ENCODE measurements around the gene RUNX1.

The RUNX1 gene

GRCh38 chr21:34845521-34846451 is 203.3 kb downstream of the RUNX1 start:
- no peak for DNase-seq (ENCODE audit: extremely low spot score)
- ChIA-PET CTCF (interaction anchor here (0.9 kb wide), 2 partner anchors 30 to 100 kb away, joined by 4 read pairs; no protein-coding TSS in a partner anchor), POLR2A (interaction anchor here (0.8 to 1.1 kb wide), 2 partner anchors 40 to 42 kb away, joined by 3 to 4 read pairs; no protein-coding TSS in a partner anchor)
- TF ChIP-seq FOXM1 (IDR thresholded peaks at IDR 0.05; ENCODE audit: borderline replicate concordance) (no peak), SUZ12 (IDR thresholded peaks at IDR 0.05) (no peak), ZNF384 (IDR thresholded peaks at IDR 0.05) (no peak), TARDBP (IDR thresholded peaks at IDR 0.05) (no peak), SP1 (IDR thresholded peaks at IDR 0.05) (no peak), FOXA1 (IDR thresholded peaks at IDR 0.05) (no peak), NFRKB (IDR thresholded peaks at IDR 0.05) (no peak), PKNOX1 (IDR thresholded peaks at IDR 0.05) (no peak), ARNT (IDR thresholded peaks at IDR 0.05) (no peak), FOXK2 (IDR thresholded peaks at IDR 0.05) (no peak), CTBP1 (IDR thresholded peaks at IDR 0.05; ENCODE audit: borderline replicate concordance) (no peak)

DNA sequence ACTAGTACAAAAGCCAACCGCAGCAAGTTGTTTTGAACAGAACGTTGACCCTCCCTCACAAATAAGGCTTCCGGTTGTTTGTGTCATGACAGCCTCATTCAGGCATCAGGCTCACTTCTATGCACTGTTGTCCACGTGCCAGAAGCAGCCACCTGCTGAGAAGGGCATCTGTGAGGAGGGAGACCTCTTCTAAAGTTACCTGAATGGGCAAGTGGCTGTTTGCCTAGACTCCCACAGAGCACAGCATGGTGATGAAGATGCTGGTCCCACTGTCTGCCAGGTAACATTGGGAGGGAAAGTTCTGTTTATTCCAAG is 204.2 kb downstream of the RUNX1 start:
- CTCF ChIA-PET, result interaction anchor here (0.5 kb wide), 1 partner anchor 41 kb away, joined by 3 read pairs; no protein-coding TSS in a partner anchor
- POLR2A ChIA-PET, result no interaction called here
- TF ChIP-seq L3MBTL2 (conservative IDR thresholded peaks at IDR 0.05) (peak; percentile 27; the same call in 1 of the 2 replicates), LEF1 (IDR thresholded peaks at IDR 0.05; ENCODE audit: borderline replicate concordance) (no peak)
- no peak for DNase-seq (ENCODE audit: extremely low spot score)

DNA sequence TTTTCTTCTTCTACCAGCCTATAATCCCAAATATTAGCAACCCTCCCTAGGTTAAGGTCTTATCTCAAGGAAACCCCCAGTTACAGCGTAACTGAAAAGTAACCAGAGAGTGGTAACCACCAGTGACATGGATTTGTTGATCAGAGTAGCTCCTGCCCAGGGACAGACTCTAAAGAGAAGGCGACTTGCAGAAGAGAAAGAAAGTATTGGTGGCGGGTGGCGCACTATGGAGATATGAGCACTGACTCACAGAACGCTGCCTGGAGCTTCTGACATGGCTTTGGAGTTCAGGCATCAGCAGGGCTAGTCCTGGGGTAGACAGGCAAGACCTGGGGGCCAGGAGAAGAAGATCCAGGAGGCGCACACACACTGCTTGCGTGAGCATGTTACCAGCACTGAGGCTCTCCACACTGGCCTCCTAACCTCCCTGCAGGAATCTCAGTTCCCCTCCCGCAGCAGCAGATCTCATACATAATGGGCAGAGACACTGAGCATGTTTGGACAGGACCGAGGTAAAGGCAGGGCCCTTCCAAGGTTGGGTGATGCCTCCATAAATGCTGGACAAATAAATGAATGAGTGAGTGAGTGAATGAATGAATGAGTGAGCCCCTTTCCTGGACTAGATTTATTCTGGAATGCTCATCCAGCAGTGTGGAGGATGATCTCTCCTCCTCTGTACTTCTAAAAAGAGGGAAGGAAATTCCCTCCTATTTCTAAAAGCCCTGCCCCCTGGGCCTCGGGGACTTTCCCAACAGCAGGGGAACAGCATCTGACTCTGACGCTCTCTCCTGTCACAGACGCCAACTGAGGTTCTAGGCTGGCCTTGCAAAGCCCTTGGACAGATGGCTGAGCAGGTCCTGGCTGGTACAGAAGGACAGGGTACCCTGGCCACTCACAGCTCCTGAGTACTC is 204.8 kb downstream of the RUNX1 start:
- POLR2A ChIA-PET, result interaction anchor here (0.8 kb wide), 1 partner anchor 44 kb away, joined by 3 read pairs; no protein-coding TSS in a partner anchor
- no peak for TF ChIP-seq L3MBTL2 (conservative IDR thresholded peaks at IDR 0.05)
- TF ChIP-seq PKNOX1 (IDR thresholded peaks at IDR 0.05), result no peak
- TF ChIP-seq HDGF (IDR thresholded peaks at IDR 0.05; ENCODE audit: borderline replicate concordance), result no peak
- no peak for TF ChIP-seq FOXM1 (IDR thresholded peaks at IDR 0.05; ENCODE audit: borderline replicate concordance)
- TF ChIP-seq LEF1 (IDR thresholded peaks at IDR 0.05; ENCODE audit: borderline replicate concordance), result no peak
- TF ChIP-seq FOXA1 (IDR thresholded peaks at IDR 0.05), result no peak
- TF ChIP-seq FOXK2 (IDR thresholded peaks at IDR 0.05), result no peak
- TF ChIP-seq ELF4 (IDR thresholded peaks at IDR 0.05), result no peak
- TF ChIP-seq TARDBP (IDR thresholded peaks at IDR 0.05), result no peak
- no peak for TF ChIP-seq ZNF384 (IDR thresholded peaks at IDR 0.05)
- TF ChIP-seq ARNT (IDR thresholded peaks at IDR 0.05), result no peak
- TF ChIP-seq BHLHE40 (IDR thresholded peaks at IDR 0.05; ENCODE audit: borderline replicate concordance), result no peak
- TF ChIP-seq NFRKB (IDR thresholded peaks at IDR 0.05), result no peak
- DNase-seq (ENCODE audit: extremely low spot score), result no peak
- CTCF ChIA-PET, result interaction anchor here (0.5 to 1.0 kb wide), 3 partner anchors 42 to 853 kb away, joined by 3 to 4 read pairs (median 3); no protein-coding TSS in a partner anchor

DNA sequence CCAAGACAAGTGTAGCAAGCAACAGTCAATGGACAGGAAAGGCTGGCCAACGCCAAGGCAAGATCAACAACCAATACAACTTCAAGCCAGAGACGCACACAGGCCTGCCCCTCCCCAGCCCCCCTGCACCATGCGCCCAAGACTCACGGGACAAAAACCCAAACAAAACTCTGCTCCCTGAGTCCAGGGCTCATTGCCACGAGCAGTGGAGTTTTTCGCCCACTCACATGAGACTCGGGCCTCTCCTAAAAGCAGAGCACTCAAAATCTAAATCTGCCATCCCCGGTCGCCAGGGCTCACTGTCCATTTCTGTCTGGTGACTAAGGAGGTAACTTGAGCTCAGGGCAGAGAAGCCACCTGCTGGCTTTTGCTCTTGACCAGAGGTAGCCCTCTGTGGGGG is 205.5 kb downstream of the RUNX1 start:
- POLR2A ChIA-PET, result interaction anchor here (0.8 kb wide), 1 partner anchor 44 kb away, joined by 3 read pairs; no protein-coding TSS in a partner anchor
- CTCF ChIA-PET, result interaction anchor here (0.5 to 1.0 kb wide), 2 partner anchors 98 to 854 kb away, joined by 3 to 4 read pairs; no protein-coding TSS in a partner anchor
- TF ChIP-seq L3MBTL2 (conservative IDR thresholded peaks at IDR 0.05) (no peak), SP1 (IDR thresholded peaks at IDR 0.05) (no peak), FOXM1 (IDR thresholded peaks at IDR 0.05; ENCODE audit: borderline replicate concordance) (no peak), CTBP1 (IDR thresholded peaks at IDR 0.05; ENCODE audit: borderline replicate concordance) (no peak), PKNOX1 (IDR thresholded peaks at IDR 0.05) (no peak), BHLHE40 (IDR thresholded peaks at IDR 0.05; ENCODE audit: borderline replicate concordance) (no peak), FOXA1 (IDR thresholded peaks at IDR 0.05) (no peak), FOXK2 (IDR thresholded peaks at IDR 0.05) (no peak), ARNT (IDR thresholded peaks at IDR 0.05) (no peak), ZNF384 (IDR thresholded peaks at IDR 0.05) (no peak), SUZ12 (IDR thresholded peaks at IDR 0.05) (no peak), TARDBP (IDR thresholded peaks at IDR 0.05) (no peak), LEF1 (IDR thresholded peaks at IDR 0.05; ENCODE audit: borderline replicate concordance) (no peak)
- DNase-seq (ENCODE audit: extremely low spot score), result no peak

DNA sequence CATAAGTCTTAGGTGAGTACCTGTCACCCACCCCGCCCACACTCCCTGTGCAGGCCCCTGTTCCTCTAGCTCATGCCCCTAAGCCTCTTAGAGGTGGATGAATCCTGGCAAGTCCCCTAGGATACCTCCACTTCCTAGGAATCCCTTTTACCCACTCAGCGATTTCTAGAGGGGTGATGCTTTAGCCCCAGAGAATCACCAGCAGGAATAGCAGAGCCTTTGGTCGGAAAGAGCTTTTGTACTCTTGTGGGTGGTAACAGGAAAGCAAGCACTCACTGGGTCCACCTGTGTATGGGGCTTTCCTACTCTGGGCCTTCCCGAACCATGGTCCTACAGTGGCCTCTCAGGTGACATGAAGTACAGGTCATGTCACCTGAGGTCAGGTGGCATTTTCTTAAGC is 207.9 kb downstream of the RUNX1 start:
- TF ChIP-seq BHLHE40 (IDR thresholded peaks at IDR 0.05; ENCODE audit: borderline replicate concordance), result no peak
- TF ChIP-seq SP1 (IDR thresholded peaks at IDR 0.05), result no peak
- TF ChIP-seq ELF4 (IDR thresholded peaks at IDR 0.05), result no peak
- CTCF ChIA-PET, result no interaction called here
- no peak for DNase-seq (ENCODE audit: extremely low spot score)
- POLR2A ChIA-PET, result no interaction called here

DNA sequence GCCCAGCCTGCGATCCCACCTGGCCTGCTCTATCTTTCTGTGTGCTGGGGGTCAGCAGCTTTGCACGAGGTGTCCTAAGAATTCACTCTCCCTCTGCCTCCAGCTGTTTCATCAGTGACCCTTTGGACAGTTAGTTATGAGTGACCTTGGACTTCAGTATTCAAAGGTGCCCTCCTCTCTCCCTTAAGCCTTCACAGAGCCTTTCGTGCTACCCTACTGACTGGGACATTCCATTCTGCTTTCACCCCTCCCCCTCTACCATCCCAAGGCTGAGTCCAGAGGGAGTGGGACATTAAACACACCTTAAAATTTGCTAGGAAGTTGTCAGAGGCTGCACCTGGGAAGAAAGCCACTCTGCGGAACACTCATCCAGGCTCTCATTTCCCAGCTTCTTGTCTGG is 208.4 kb downstream of the RUNX1 start:
- CTCF ChIA-PET, result no interaction called here
- POLR2A ChIA-PET, result no interaction called here
- TF ChIP-seq SUZ12 (IDR thresholded peaks at IDR 0.05) (no peak), L3MBTL2 (conservative IDR thresholded peaks at IDR 0.05) (no peak), CTBP1 (IDR thresholded peaks at IDR 0.05; ENCODE audit: borderline replicate concordance) (no peak), TARDBP (IDR thresholded peaks at IDR 0.05) (no peak), NFRKB (IDR thresholded peaks at IDR 0.05) (no peak), FOXA1 (IDR thresholded peaks at IDR 0.05) (no peak), FOXM1 (IDR thresholded peaks at IDR 0.05; ENCODE audit: borderline replicate concordance) (no peak), SP1 (IDR thresholded peaks at IDR 0.05) (no peak), FOXK2 (IDR thresholded peaks at IDR 0.05) (no peak), PKNOX1 (IDR thresholded peaks at IDR 0.05) (no peak), ARNT (IDR thresholded peaks at IDR 0.05) (no peak), BHLHE40 (IDR thresholded peaks at IDR 0.05; ENCODE audit: borderline replicate concordance) (no peak), HDGF (IDR thresholded peaks at IDR 0.05; ENCODE audit: borderline replicate concordance) (no peak), ELF4 (IDR thresholded peaks at IDR 0.05) (no peak), ZNF384 (IDR thresholded peaks at IDR 0.05) (no peak), LEF1 (IDR thresholded peaks at IDR 0.05; ENCODE audit: borderline replicate concordance) (no peak)
- DNase-seq (ENCODE audit: extremely low spot score), result no peak

All from HEK293T (cell line).